ENCODE results near the gene LRP8.

Gene LRP8

GRCh38 chr1:53343831-53344668 lies 16.2 kb upstream of the LRP8 start:
- no peak overlapping the region for H3K4me3 ChIP-seq (ENCODE audit: low read length)
- TF ChIP-seq CTCF (conservative IDR thresholded peaks at IDR 0.05; ENCODE audit: low read length) = no peak
- DNase-seq (ENCODE audit: low read depth) = peak; percentile 6

GRCh38 chr1:53342735-53343470 lies 15.0 kb upstream of the LRP8 start:
- TF ChIP-seq CTCF (conservative IDR thresholded peaks at IDR 0.05; ENCODE audit: low read length) = no peak
- no peak for DNase-seq (ENCODE audit: low read depth)
- no peak overlapping the region for H3K4me3 ChIP-seq (ENCODE audit: low read length)

GRCh38 chr1:53341961-53342707 lies 14.3 kb upstream of the LRP8 start:
- no peak for DNase-seq (ENCODE audit: low read depth)
- no peak for TF ChIP-seq CTCF (conservative IDR thresholded peaks at IDR 0.05; ENCODE audit: low read length)
- H3K4me3 ChIP-seq (ENCODE audit: low read length) = no peak overlapping the region

- H3K4me3 ChIP-seq (ENCODE audit: low read length) = no peak overlapping the region
- TF ChIP-seq CTCF (conservative IDR thresholded peaks at IDR 0.05; ENCODE audit: low read length) = no peak
- no peak for DNase-seq (ENCODE audit: low read depth)
Measured at GRCh38 chr1:53341521-53341895, 13.6 kb upstream of the LRP8 start.

- DNase-seq (ENCODE audit: low read depth) = no peak
- H3K4me3 ChIP-seq (ENCODE audit: low read length) = no peak overlapping the region
- no peak for TF ChIP-seq CTCF (conservative IDR thresholded peaks at IDR 0.05; ENCODE audit: low read length)
Measured at GRCh38 chr1:53340660-53341520, 13.0 kb upstream of the LRP8 start.

- DNase-seq (ENCODE audit: low read depth) = no peak
- H3K4me3 ChIP-seq (ENCODE audit: low read length) = no peak overlapping the region
- TF ChIP-seq CTCF (conservative IDR thresholded peaks at IDR 0.05; ENCODE audit: low read length) = no peak
Measured at GRCh38 chr1:53339736-53340635, 12.1 kb upstream of the LRP8 start.

All from AG10803 (cell line).